Kidney (tissue), 14 donors: ENCODE data around the gene CAPN15. TPM values are rescaled to one million over a fixed set of nuclear protein-coding genes. Genes with fewer than 3 reads are reported as not detected.

ENCODE experiments used
- DNase-seq, 5 donors: peaks; one replicate each; pipeline ENCODE4 v3.0.0-alpha.2; 2013 to 2020
- FAIRE-seq: peaks from 2 replicates; lab custom pipeline; 2012; peaks lifted over from hg19 to GRCh38; lab: Jason Lieb, UNC
- H3K27ac ChIP-seq, 2 donors: one replicate each; pipeline ENCODE4 v1.7.0; 2013; ENCODE audit warnings: low read depth in 2 of 2, low read length in 2 of 2, inconsistent platforms in 1 of 2
- H3K27me3 ChIP-seq: one replicate; pipeline ENCODE4 v1.7.1; 2013; ENCODE audit warnings: low read length, inconsistent platforms; ENCODE audit not compliant: control insufficient read depth, insufficient read depth
- H3K36me3 ChIP-seq, 3 donors: one replicate each; pipeline versions ENCODE4 v1.7.0 to v1.7.1; 2013; ENCODE audit warnings: low read length in 3 of 3, control low read depth in 1 of 3, inconsistent platforms in 1 of 3; ENCODE audit not compliant: insufficient read depth in 3 of 3, control insufficient read depth in 2 of 3
- H3K4me1 ChIP-seq, 3 donors: one replicate each; pipeline versions ENCODE4 v1.7.0 to v1.7.1; 2013; ENCODE audit warnings: low read length in 3 of 3, inconsistent platforms in 1 of 3, low read depth in 1 of 3; ENCODE audit not compliant: control insufficient read depth in 2 of 3, insufficient read depth in 2 of 3
- H3K4me3 ChIP-seq, 3 donors: one replicate each; pipeline versions ENCODE4 v1.7.0 to v1.8.1; 2013; ENCODE audit warnings: low read length in 3 of 3, control low read depth in 1 of 3, inconsistent platforms in 1 of 3
- H3K9ac ChIP-seq, 3 donors: one replicate each; pipeline versions ENCODE4 v1.7.0 to v1.7.1; 2013; ENCODE audit warnings: low read length in 3 of 3, control low read depth in 1 of 3, inconsistent platforms in 1 of 3
- H3K9me3 ChIP-seq, 3 donors: one replicate each; pipeline versions ENCODE4 v1.7.0 to v1.7.1; 2013; ENCODE audit warnings: low read length in 3 of 3, control low read depth in 1 of 3, inconsistent platforms in 1 of 3; ENCODE audit not compliant: control insufficient read depth in 2 of 3, insufficient read depth in 1 of 3
- CTCF ChIP-seq: IDR thresholded peaks from 3 replicates; pipeline ENCODE4 v1.5.1; 2012; ENCODE audit warnings: mild to moderate bottlenecking, moderate library complexity, borderline replicate concordance; ENCODE audit not compliant: insufficient read depth; ENCODE audit errors: extremely low read depth
- intact Hi-C: fragments of 100-400 bp; cut with DNase I; formaldehyde crosslinking; loops from one replicate; pipeline ENCODE4 v1.11.1; 2022
- microRNA-seq: library from miRNA; unstranded; fragments of <30 nt; microRNA quantifications from one replicate; pipeline ENCODE4 v1.2.0, GENCODE V29; 2020
- polyA plus RNA-seq: library from polyadenylated mRNA; stranded (reverse); fragments of 350-450 nt; fragmentation: Illumina TruSeq; extraction: RNeasy Lipid Tissue Mini Kit (QIAGEN cat#74804); gene quantifications from one replicate; pipeline ENCODE4 v1.2.3, GENCODE V29; 2014; ENCODE audit warnings: low read depth, low replicate concordance; ENCODE audit not compliant: insufficient read depth
- total RNA-seq: library from RNA; stranded (reverse); fragmentation: NEBNext Ultra II Directional; extraction: Animal tissue kit (Norgen Biotek cat#: 25700); gene quantifications from one replicate; pipeline ENCODE4 v1.2.1, GENCODE V29; 2021
- donor health status: control.
- donor health status: control.
- donor health status: control.
- donor health status: control.
- donor health status: control.
- donor health status: DM: yes; HTN: yes; CAD: no.
- donor health status: Normal renal cell carcinoma (clear cell type).

Gene CAPN15
- total and polyA plus RNA-seq, 2 donors from 2014 or later = 17.9 to 52.9 TPM

- DNase-seq (peak in 2 of 5 donors; percentile 22 to 82), FAIRE-seq (no peak)
- no peak for TF ChIP-seq CTCF
- H3K9ac ChIP-seq = no peak overlapping the region
- H3K36me3 ChIP-seq = peaks cover 0 to 5% (median 2%) of the 10 kb centered on the region in 3 donors
- intact Hi-C loops = no loop called here
- peaks cover 0 to 15% (median 4%) of the 10 kb centered on the region in 3 donors for H3K4me1 ChIP-seq
- H3K27ac ChIP-seq = no peak overlapping the region
- no peaks in the 10 kb centered on the region for H3K27me3 ChIP-seq
- H3K9me3 ChIP-seq = no peaks in the 10 kb centered on the region
- no peak overlapping the region for H3K4me3 ChIP-seq
Observed at GRCh38 chr16:598823-599739, 71.6 kb downstream of the CAPN15 start.

- H3K27ac ChIP-seq = no peak overlapping the region
- H3K4me3 ChIP-seq = no peak overlapping the region
- H3K4me1 ChIP-seq = peaks cover 0 to 6% (median 0%) of the 10 kb centered on the region in 3 donors
- intact Hi-C loops = no loop called here
- DNase-seq (peak in 1 of 5 donors; percentile 26), FAIRE-seq (no peak)
- peaks cover 0 to 4% (median 0%) of the 10 kb centered on the region in 3 donors for H3K9me3 ChIP-seq
- H3K36me3 ChIP-seq = peaks cover 0 to 5% (median 2%) of the 10 kb centered on the region in 3 donors
- no peaks in the 10 kb centered on the region for H3K27me3 ChIP-seq
- no peak overlapping the region for H3K9ac ChIP-seq
- peak; percentile 20 for TF ChIP-seq CTCF
Observed at GRCh38 chr16:600781-601180, 73.3 kb downstream of the CAPN15 start.

- TF ChIP-seq CTCF = no peak
- H3K27ac ChIP-seq = no peak overlapping the region
- H3K9me3 ChIP-seq = peaks cover 0 to 4% (median 0%) of the 10 kb centered on the region in 3 donors
- no peak for DNase-seq
- no peak for FAIRE-seq
- peaks cover 0 to 2% (median 0%) of the 10 kb centered on the region in 3 donors for H3K4me1 ChIP-seq
- no peak overlapping the region for H3K4me3 ChIP-seq
- H3K27me3 ChIP-seq = no peaks in the 10 kb centered on the region
- peaks cover 0 to 5% (median 2%) of the 10 kb centered on the region in 3 donors for H3K36me3 ChIP-seq
- intact Hi-C loops = no loop called here
- no peak overlapping the region for H3K9ac ChIP-seq
Observed at GRCh38 chr16:603933-604332, 76.4 kb downstream of the CAPN15 start.

Small RNA genes lying within 50 kb of the gene (microRNA-seq; reads per million reads assigned to microRNA genes)
- gene MIR3176 (not detected), gene MIR5587 (not detected)

Other genes starting within 250 kb of the CAPN15 start
- 0.88 TPM for gene ARHGDIG, start 247.1 kb upstream of the CAPN15 start, total RNA-seq
- gene ARHGDIG, start 247.1 kb upstream of the CAPN15 start, polyA plus RNA-seq = not detected
- not detected for gene PDIA2, start 244.5 kb upstream of the CAPN15 start, total RNA-seq
- gene PDIA2, start 244.5 kb upstream of the CAPN15 start, polyA plus RNA-seq = not detected
- gene AXIN1, start 175.0 kb upstream of the CAPN15 start, total RNA-seq = 24.6 TPM
- 9.7 TPM for gene AXIN1, start 175.0 kb upstream of the CAPN15 start, polyA plus RNA-seq
- 59.1 TPM for gene MRPL28, start 157.2 kb upstream of the CAPN15 start, total RNA-seq
- 201 TPM for gene MRPL28, start 157.2 kb upstream of the CAPN15 start, polyA plus RNA-seq
- 65.0 TPM for gene PGAP6, start 145.7 kb upstream of the CAPN15 start, total RNA-seq
- 144 TPM for gene PGAP6, start 145.7 kb upstream of the CAPN15 start, polyA plus RNA-seq
- 56.6 TPM for gene NME4, start 130.5 kb upstream of the CAPN15 start, total RNA-seq
- gene NME4, start 130.5 kb upstream of the CAPN15 start, polyA plus RNA-seq = 100 TPM
- gene DECR2, start 125.8 kb upstream of the CAPN15 start, total RNA-seq = 23.8 TPM
- 58.9 TPM for gene DECR2, start 125.8 kb upstream of the CAPN15 start, polyA plus RNA-seq
- gene RAB11FIP3, start 102.1 kb upstream of the CAPN15 start, total RNA-seq = 84.9 TPM
- gene RAB11FIP3, start 102.1 kb upstream of the CAPN15 start, polyA plus RNA-seq = 162 TPM
- 1.8 TPM for gene PRR35, start 32.7 kb downstream of the CAPN15 start, total RNA-seq
- 24.4 TPM for gene PRR35, start 32.7 kb downstream of the CAPN15 start, polyA plus RNA-seq
- gene NHLRC4, start 39.3 kb downstream of the CAPN15 start, total RNA-seq = 3.3 TPM
- 17.4 TPM for gene NHLRC4, start 39.3 kb downstream of the CAPN15 start, polyA plus RNA-seq
- 92.9 TPM for gene PIGQ, start 42.3 kb downstream of the CAPN15 start, total RNA-seq
- gene PIGQ, start 42.3 kb downstream of the CAPN15 start, polyA plus RNA-seq = 118 TPM
- 24.0 TPM for gene RAB40C, start 62.4 kb downstream of the CAPN15 start, total RNA-seq
- gene RAB40C, start 62.4 kb downstream of the CAPN15 start, polyA plus RNA-seq = 18.1 TPM
- 0.69 TPM for gene WFIKKN1, start 103.3 kb downstream of the CAPN15 start, total RNA-seq
- gene WFIKKN1, start 103.3 kb downstream of the CAPN15 start, polyA plus RNA-seq = 1.8 TPM
- 44.2 TPM for gene METTL26, start 108.6 kb downstream of the CAPN15 start, total RNA-seq
- 183 TPM for gene METTL26, start 108.6 kb downstream of the CAPN15 start, polyA plus RNA-seq
- 36.9 TPM for gene MCRIP2, start 114.1 kb downstream of the CAPN15 start, total RNA-seq
- gene MCRIP2, start 114.1 kb downstream of the CAPN15 start, polyA plus RNA-seq = 265 TPM
- 51.6 TPM for gene WDR90, start 121.7 kb downstream of the CAPN15 start, total RNA-seq
- gene WDR90, start 121.7 kb downstream of the CAPN15 start, polyA plus RNA-seq = 10.6 TPM
- gene RHOT2, start 140.4 kb downstream of the CAPN15 start, total RNA-seq = 117 TPM
- gene RHOT2, start 140.4 kb downstream of the CAPN15 start, polyA plus RNA-seq = 90.5 TPM
- gene RHBDL1, start 148.0 kb downstream of the CAPN15 start, total RNA-seq = 0.88 TPM
- gene RHBDL1, start 148.0 kb downstream of the CAPN15 start, polyA plus RNA-seq = 9.7 TPM
- gene STUB1, start 152.7 kb downstream of the CAPN15 start, total RNA-seq = 92.9 TPM
- 218 TPM for gene STUB1, start 152.7 kb downstream of the CAPN15 start, polyA plus RNA-seq
- 75.0 TPM for gene JMJD8, start 156.6 kb downstream of the CAPN15 start, total RNA-seq
- 80.4 TPM for gene JMJD8, start 156.6 kb downstream of the CAPN15 start, polyA plus RNA-seq
- 11.8 TPM for gene WDR24, start 162.7 kb downstream of the CAPN15 start, total RNA-seq
- 7.2 TPM for gene WDR24, start 162.7 kb downstream of the CAPN15 start, polyA plus RNA-seq
- 44.9 TPM for gene FBXL16, start 178.1 kb downstream of the CAPN15 start, total RNA-seq
- 12.0 TPM for gene FBXL16, start 178.1 kb downstream of the CAPN15 start, polyA plus RNA-seq
- gene METRN, start 187.4 kb downstream of the CAPN15 start, total RNA-seq = 34.9 TPM
- 114 TPM for gene METRN, start 187.4 kb downstream of the CAPN15 start, polyA plus RNA-seq
- gene ANTKMT, start 193.4 kb downstream of the CAPN15 start, total RNA-seq = 44.1 TPM
- gene ANTKMT, start 193.4 kb downstream of the CAPN15 start, polyA plus RNA-seq = 70.4 TPM
- 2.6 TPM for gene CCDC78, start 198.7 kb downstream of the CAPN15 start, total RNA-seq
- 1.3 TPM for gene CCDC78, start 198.7 kb downstream of the CAPN15 start, polyA plus RNA-seq
- 7.5 TPM for gene HAGHL, start 199.4 kb downstream of the CAPN15 start, total RNA-seq
- gene HAGHL, start 199.4 kb downstream of the CAPN15 start, polyA plus RNA-seq = 18.0 TPM
- gene CIAO3, start 213.3 kb downstream of the CAPN15 start, total RNA-seq = 36.8 TPM
- gene CIAO3, start 213.3 kb downstream of the CAPN15 start, polyA plus RNA-seq = 37.7 TPM
- 19.4 TPM for gene MSLN, start 233.0 kb downstream of the CAPN15 start, total RNA-seq
- 3.7 TPM for gene MSLN, start 233.0 kb downstream of the CAPN15 start, polyA plus RNA-seq